GM18526 (cell line): ENCODE data around the gene REEP5.

Experiments
- POLR2A ChIP-seq: IDR thresholded peaks from 3 replicates; pipeline ENCODE4 v1.6.1; 2011; ENCODE audit not compliant: insufficient read length; ENCODE audit errors: extremely low read depth

Gene REEP5

GRCh38 chr5:112938286-112938685 lies 16.3 kb upstream of the REEP5 start:
- TF ChIP-seq POLR2A, result no peak

- TF ChIP-seq POLR2A, result no peak
Observed at GRCh38 chr5:112935675-112936074, 13.6 kb upstream of the REEP5 start.

- no peak for TF ChIP-seq POLR2A
Observed at GRCh38 chr5:112934366-112934663, 12.3 kb upstream of the REEP5 start.

GRCh38 chr5:112933651-112934365 lies 11.8 kb upstream of the REEP5 start:
- no peak for TF ChIP-seq POLR2A

- no peak for TF ChIP-seq POLR2A
Observed at GRCh38 chr5:112933105-112933504, 11.1 kb upstream of the REEP5 start.

GRCh38 chr5:112931473-112931872 lies 9.4 kb upstream of the REEP5 start:
- TF ChIP-seq POLR2A, result no peak

- no peak for TF ChIP-seq POLR2A
Observed at GRCh38 chr5:112930082-112930344, 8.0 kb upstream of the REEP5 start.

- no peak for TF ChIP-seq POLR2A
Observed at GRCh38 chr5:112929336-112930081, 7.5 kb upstream of the REEP5 start.

- no peak for TF ChIP-seq POLR2A
Observed at GRCh38 chr5:112923988-112924387, 2.0 kb upstream of the REEP5 start.

- no peak for TF ChIP-seq POLR2A
Observed at GRCh38 chr5:112923148-112923917, 1.3 kb upstream of the REEP5 start.

GRCh38 chr5:112921026-112921832 lies 798 bp downstream of the REEP5 start:
- TF ChIP-seq POLR2A, result no peak

- TF ChIP-seq POLR2A, result no peak
Observed at GRCh38 chr5:112919972-112920371, 2.1 kb downstream of the REEP5 start.

- no peak for TF ChIP-seq POLR2A
Observed at GRCh38 chr5:112918679-112919078, 3.3 kb downstream of the REEP5 start.

- no peak for TF ChIP-seq POLR2A
Observed at GRCh38 chr5:112918136-112918535, 3.9 kb downstream of the REEP5 start.

- no peak for TF ChIP-seq POLR2A
Observed at GRCh38 chr5:112917453-112917995, 4.5 kb downstream of the REEP5 start.
